Sigmoid colon (tissue), 7 donors: ENCODE data around the gene DGKI. TPM values are rescaled to one million over a fixed set of nuclear protein-coding genes. Genes with fewer than 3 reads are reported as not detected.

Experiments
- DNase-seq: peaks from one replicate; pipeline ENCODE4 v3.0.0-alpha.2; 2019
- H3K27ac ChIP-seq, 4 donors: fragments of 200-600 bp; sonication (generic); one replicate each; pipeline ENCODE4 v1.5.1; 2016 to 2019; ENCODE audit warnings: mild to moderate bottlenecking in 1 of 4
- H3K27me3 ChIP-seq, 3 donors: fragments of 200-600 bp; sonication (generic); one replicate each; pipeline ENCODE4 v1.5.1; 2019; ENCODE audit warnings: mild to moderate bottlenecking in 1 of 3
- H3K36me3 ChIP-seq, 4 donors: fragments of 200-600 bp; sonication (generic); one replicate each; pipeline ENCODE4 v1.5.1; 2016 to 2019
- H3K4me1 ChIP-seq, 4 donors: fragments of 200-600 bp; sonication (generic); one replicate each; pipeline ENCODE4 v1.5.1; 2017 to 2019
- H3K4me3 ChIP-seq, 4 donors: fragments of 200-600 bp; sonication (generic); one replicate each; pipeline ENCODE4 v1.5.1; 2017 to 2019; ENCODE audit warnings: mild to moderate bottlenecking in 2 of 4, moderate library complexity in 1 of 4
- H3K9me3 ChIP-seq, 4 donors: fragments of 200-600 bp in 3 of 4; sonication (generic) in 3 of 4; one replicate each; pipeline versions ENCODE4 v1.5.1 to v1.6.1; 2013 to 2019
- CTCF ChIP-seq, 4 experiments: fragments of 450-650 bp in 3 of 4; fragments of 200-600 bp in 1 of 4; IDR thresholded peaks; one replicate each; pipeline ENCODE4 v1.5.1; 2016 to 2019; ENCODE audit warnings: antibody characterized with exemption in 4 of 4, mild to moderate bottlenecking in 3 of 4, moderate library complexity in 2 of 4
- EP300 ChIP-seq, 4 donors: sonication (generic); formaldehyde crosslinking; IDR thresholded peaks; one replicate each; pipeline ENCODE4 v1.6.1; 2017; ENCODE audit warnings: antibody characterized with exemption in 4 of 4
- POLR2A ChIP-seq, 2 donors: fragments of 450-650 bp; IDR thresholded peaks; one replicate each; pipeline ENCODE4 v1.6.1; 2016; ENCODE audit warnings: antibody characterized with exemption in 2 of 2, mild to moderate bottlenecking in 2 of 2, moderate library complexity in 2 of 2
- POLR2AphosphoS5 ChIP-seq, 4 donors: sonication (generic); formaldehyde crosslinking; IDR thresholded peaks; one replicate each; pipeline ENCODE4 v1.6.1; 2017; ENCODE audit warnings: antibody characterized with exemption in 4 of 4
- WGBS, 2 donors: extraction: QIAGEN DNeasy Blood & Tissue Kit; methylation state at CpG; one replicate each; pipeline ENCODE4 v1.1.7; 2013; 5-methylcytosine and 5-hydroxymethylcytosine counted together
- intact Hi-C: fragments of 100-400 bp; cut with DNase I; formaldehyde crosslinking; loops from one replicate; pipeline ENCODE4 v1.15.1; 2023
- polyA plus RNA-seq, 3 donors: library from polyadenylated mRNA; stranded (reverse); fragments of 200-250 nt; gene quantifications; one replicate each; pipeline ENCODE4 v1.2.3, GENCODE V29; 2013
- total RNA-seq, 4 donors: library from RNA; depleted of rRNA; stranded (reverse); fragments of >200 nt; gene quantifications; one replicate each; pipeline ENCODE4 v1.1.0, GENCODE V29; 2016
- donor health status: healthy with polysubstance abuse.
- donor health status: Bipolar disorder and iron deficiency.
- donor health status: healthy.

Gene DGKI
- total and polyA plus RNA-seq, 7 donors = 0.17 to 7.6 (median 1.0) TPM; not detected in 1

GRCh38 chr7:137882806-137883205, 36.0 kb upstream of the DGKI start:
- Histone ChIP-seq H3K4me1 (peaks cover 0 to 79% (median 42%) of the 10 kb centered on the region in 4 donors), H3K27me3 (no peaks in the 10 kb centered on the region), H3K27ac (peak overlapping the region; percentile 6 to 85 (median 44)), H3K36me3 (peaks cover 25 to 76% (median 48%) of the 10 kb centered on the region in 4 donors), H3K4me3 (no peak overlapping the region), H3K9me3 (no peaks in the 10 kb centered on the region)
- TF ChIP-seq CTCF (IDR thresholded peaks at IDR 0.05) (no peak), POLR2A (IDR thresholded peaks at IDR 0.05) (no peak), POLR2AphosphoS5 (IDR thresholded peaks at IDR 0.05) (peak in 1 of 4 donors; percentile 10), EP300 (IDR thresholded peaks at IDR 0.05) (peak in 1 of 4 donors; percentile 18)
- DNase-seq = no peak
- intact Hi-C loops = no loop called here

- Histone ChIP-seq H3K4me1 (peaks cover 0 to 81% (median 46%) of the 10 kb centered on the region in 4 donors), H3K27ac (peak overlapping the region; percentile 6 to 85 (median 44)), H3K9me3 (no peaks in the 10 kb centered on the region), H3K36me3 (peaks cover 25 to 74% (median 48%) of the 10 kb centered on the region in 4 donors), H3K27me3 (no peaks in the 10 kb centered on the region), H3K4me3 (no peak overlapping the region)
- intact Hi-C loops = no loop called here
- 89 to 96% methylated on average over 5 of the region's 5 CpGs for WGBS, 2 donors
- DNase-seq = peak; percentile 75
- TF ChIP-seq EP300 (IDR thresholded peaks at IDR 0.05) (no peak), POLR2AphosphoS5 (IDR thresholded peaks at IDR 0.05) (peak in 1 of 4 donors; percentile 53), POLR2A (IDR thresholded peaks at IDR 0.05) (no peak), CTCF (IDR thresholded peaks at IDR 0.05) (no peak)
Observed at GRCh38 chr7:137882261-137882668, 35.5 kb upstream of the DGKI start.

GRCh38 chr7:137881607-137882260, 35.0 kb upstream of the DGKI start:
- peak overlapping the region in 2 of 4 donors; percentile 35 to 85 for H3K27ac ChIP-seq
- H3K9me3 ChIP-seq = no peaks in the 10 kb centered on the region

GRCh38 chr7:137880432-137880831, 33.7 kb upstream of the DGKI start:
- intact Hi-C loops = no loop called here
- DNase-seq = no peak
- no peak for TF ChIP-seq CTCF (IDR thresholded peaks at IDR 0.05)
- no peak for TF ChIP-seq POLR2AphosphoS5 (IDR thresholded peaks at IDR 0.05)
- no peak for TF ChIP-seq POLR2A (IDR thresholded peaks at IDR 0.05)
- no peak for TF ChIP-seq EP300 (IDR thresholded peaks at IDR 0.05)
- Histone ChIP-seq H3K4me1 (peaks cover 0 to 74% (median 44%) of the 10 kb centered on the region in 4 donors), H3K27ac (peak overlapping the region; percentile 32 to 85 (median 70)), H3K27me3 (no peaks in the 10 kb centered on the region), H3K36me3 (peaks cover 24 to 71% (median 45%) of the 10 kb centered on the region in 4 donors), H3K9me3 (no peaks in the 10 kb centered on the region), H3K4me3 (no peak overlapping the region)
- WGBS, 2 donors = 88 to 92% methylated on average over 5 of the region's 5 CpGs

More at GRCh38 chr7:137881607-137882260, 35.0 kb upstream of the DGKI start:
- Histone ChIP-seq H3K36me3 (peaks cover 25 to 74% (median 48%) of the 10 kb centered on the region in 4 donors), H3K4me3 (no peak overlapping the region), H3K27me3 (no peaks in the 10 kb centered on the region), H3K4me1 (peaks cover 0 to 81% (median 47%) of the 10 kb centered on the region in 4 donors)
- TF ChIP-seq POLR2A (IDR thresholded peaks at IDR 0.05) (no peak), POLR2AphosphoS5 (IDR thresholded peaks at IDR 0.05) (no peak), CTCF (IDR thresholded peaks at IDR 0.05) (no peak), EP300 (IDR thresholded peaks at IDR 0.05) (no peak)
- DNase-seq = no peak
- intact Hi-C loops = no loop called here
- WGBS, 2 donors = 97% methylated on average over 8 of the region's 8 CpGs
